DMS53 (cell line): ENCODE data around the gene RPS6KB2.
"Not testable (repeated sequence)": the region's sequence is repeated elsewhere in the genome, so short reads cannot be mapped to it uniquely, and the experiment has no call there.

Source experiments
- DNase-seq: peaks from one replicate; lab custom pipeline; 2025; lab: John Stamatoyannopoulos, UW

RPS6KB2 gene

GRCh38 chr11:67466962-67467771 lies 38.9 kb downstream of the RPS6KB2 start:
- no peak for DNase-seq

DNA sequence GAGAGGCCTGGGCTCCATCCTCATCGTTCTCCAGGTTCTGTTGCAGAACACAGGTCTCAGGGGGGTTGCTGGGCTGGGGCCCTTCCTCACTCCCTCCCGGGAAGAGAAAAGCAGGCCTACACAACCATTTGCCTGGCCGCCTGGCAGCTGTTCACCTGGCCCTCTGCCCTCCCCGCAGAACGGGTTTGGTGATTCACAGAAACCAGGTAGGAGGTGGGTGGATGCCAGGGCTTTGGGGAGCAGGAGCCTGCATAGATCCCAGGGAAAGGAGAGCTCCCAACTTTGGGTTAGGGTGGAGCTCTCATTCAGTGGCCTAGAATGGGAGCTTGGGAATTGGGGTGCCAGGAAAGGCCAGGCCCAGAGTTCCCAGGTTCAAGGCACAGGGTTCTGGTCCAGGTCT lies 39.8 kb downstream of the RPS6KB2 start:
- peak; percentile 89 for DNase-seq

DNA sequence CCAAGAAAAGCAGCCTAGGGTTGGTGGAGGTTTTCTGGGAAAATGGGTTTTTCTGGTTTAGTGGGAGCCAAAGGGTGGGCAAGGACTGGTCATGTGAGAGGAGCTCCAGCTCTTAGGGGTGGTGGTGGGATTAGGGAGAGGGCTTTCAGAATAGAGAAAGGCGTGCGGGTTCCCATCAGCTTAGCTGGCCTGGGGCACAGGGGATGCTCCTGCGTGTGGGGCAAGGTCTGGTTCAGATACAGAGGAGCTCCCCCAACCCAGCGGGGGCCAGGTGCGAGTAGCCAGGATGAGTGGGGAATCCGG lies 40.1 kb downstream of the RPS6KB2 start:
- no peak for DNase-seq

DNA sequence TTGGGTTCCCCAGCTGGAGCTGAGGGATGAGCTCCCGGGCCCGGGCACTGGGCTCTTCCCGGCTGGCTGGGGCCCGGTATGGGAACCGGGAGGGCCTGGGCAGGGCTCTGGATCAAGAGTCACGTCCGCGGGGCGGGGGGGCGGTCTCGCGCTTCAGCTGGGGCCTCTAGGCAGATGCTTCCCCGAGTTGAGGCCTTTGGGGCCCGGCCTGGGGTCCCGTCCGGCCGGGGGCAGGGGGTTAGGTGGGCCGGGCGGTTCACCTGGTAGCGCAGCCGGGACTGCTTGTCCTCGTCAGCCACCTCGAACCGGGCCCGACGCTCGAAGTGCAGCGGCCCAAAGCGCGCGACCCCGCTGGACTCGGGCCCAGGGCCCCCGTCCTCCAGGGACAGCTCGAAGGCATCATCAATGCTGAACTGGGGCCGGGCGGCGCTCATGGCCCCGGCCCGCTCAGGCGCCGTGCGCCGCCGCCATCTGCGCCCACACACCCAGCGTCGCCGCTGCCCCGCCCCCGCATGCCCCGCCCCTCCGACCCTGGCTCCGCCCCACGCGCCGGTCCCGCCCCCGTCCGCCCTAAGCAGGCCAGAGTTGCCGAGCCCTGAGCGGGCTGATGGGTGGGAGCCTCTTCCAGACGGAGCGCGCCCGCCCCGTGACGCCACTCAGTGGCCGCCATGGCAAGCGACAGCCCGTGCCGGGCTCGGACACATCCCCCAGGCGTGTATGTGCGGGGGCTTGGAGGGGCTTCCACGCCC lies 40.6 kb downstream of the RPS6KB2 start, which contains the start of gene TMEM134:
TSS of gene TMEM134 (minus strand) at position 493 of the 749 bp plus-strand sequence. CDS start at position 434, 59 bp downstream.
- DNase-seq, result peak; percentile 98

GRCh38 chr11:67469508-67469811 lies 41.2 kb downstream of the RPS6KB2 start:
- no peak for DNase-seq

DNA sequence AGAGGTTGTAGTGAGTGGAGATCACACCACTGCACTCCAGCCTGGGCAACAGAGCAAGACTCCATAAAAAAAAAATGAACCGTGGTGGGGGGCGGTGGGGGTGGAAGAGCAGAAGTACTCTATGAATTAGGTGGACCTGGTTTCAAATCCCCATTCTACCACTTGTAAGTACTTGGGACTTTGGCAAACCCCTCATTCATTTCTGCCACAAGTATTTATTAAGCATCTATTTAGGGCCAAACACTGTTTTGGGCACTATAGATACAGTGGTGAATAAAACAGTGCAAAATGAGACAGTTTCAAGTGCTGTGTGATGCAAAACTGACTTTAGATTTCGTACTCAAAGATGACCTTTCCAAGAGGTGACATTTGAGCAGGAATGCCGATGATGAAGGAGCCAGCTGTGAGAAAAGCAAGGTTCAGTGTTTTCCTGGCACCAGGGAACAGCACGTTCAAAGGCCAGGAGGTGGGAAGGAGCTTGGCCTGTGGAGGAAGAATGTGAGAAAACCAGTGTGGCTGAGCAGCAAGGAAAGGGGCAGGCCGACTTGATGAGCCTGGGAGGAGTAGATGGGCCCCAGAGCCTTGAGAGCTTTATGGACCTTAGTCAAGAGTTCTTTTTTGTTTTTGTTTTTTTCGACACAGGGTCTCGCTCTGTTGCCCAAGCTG lies 42.2 kb downstream of the RPS6KB2 start:
- DNase-seq, result no peak

- DNase-seq, result no peak
Observed at GRCh38 chr11:67472882-67473281, 44.6 kb downstream of the RPS6KB2 start.

GRCh38 chr11:67476692-67477091 lies 48.4 kb downstream of the RPS6KB2 start:
- DNase-seq, result not testable (repeated sequence)

DNA sequence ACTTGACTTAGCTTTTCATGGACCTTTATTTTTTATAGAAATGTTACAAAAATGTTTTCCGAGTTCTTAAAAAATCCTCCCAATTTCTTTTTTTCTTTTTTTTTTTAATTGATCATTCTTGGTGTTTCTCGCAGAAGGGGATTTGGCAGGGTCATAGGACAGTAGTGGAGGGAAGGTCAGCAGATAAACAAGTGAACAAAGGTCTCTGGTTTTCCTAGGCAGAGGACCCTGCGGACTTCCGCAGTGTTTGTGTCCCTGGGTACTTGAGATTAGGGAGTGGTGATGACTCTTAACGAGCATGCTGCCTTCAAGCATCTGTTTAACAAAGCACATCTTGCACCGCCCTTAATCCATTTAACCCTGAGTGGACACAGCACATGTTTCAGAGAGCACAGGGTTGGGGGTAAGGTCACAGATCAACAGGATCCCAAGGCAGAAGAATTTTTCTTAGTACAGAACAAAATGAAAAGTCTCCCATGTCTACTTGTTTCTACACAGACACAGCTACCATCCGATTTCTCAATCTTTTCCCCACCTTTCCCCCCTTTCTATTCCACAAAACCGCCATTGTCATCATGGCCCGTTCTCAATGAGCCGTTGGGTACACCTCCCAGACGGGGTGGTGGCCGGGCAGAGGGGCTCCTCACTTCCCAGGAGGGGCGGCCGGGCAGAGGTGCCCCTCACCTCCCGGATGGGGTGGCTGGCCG lies 49.2 kb downstream of the RPS6KB2 start:
- DNase-seq, result not testable (repeated sequence)

DNA sequence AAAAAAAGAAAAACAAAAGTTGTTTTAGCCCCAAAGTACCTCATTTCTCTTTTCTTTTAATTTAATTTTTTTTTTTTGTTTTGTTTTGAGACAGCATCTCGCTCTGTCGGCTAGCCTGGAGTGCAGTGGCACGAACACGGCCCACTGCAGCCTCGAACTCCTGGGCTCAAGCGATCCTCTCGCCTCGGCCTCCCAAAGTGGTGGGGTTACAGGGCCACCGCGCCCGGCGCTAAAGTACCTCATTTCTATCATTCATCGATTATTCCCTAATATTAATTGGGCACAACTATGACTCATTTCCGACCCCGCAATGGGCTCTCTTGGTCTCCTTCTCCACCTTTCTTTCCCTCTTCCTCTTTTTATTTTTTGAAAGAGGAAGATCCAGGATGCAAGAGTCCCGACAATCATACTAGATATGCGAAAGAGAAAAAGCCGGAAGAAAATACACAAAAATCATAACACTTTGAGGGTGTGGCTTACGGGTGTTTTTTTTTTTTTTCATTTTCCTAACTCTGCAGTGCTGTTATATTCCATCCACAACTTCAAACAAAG lies 54.1 kb downstream of the RPS6KB2 start:
- peak; percentile 91 for DNase-seq

- peak; percentile 100 for DNase-seq
Observed at GRCh38 chr11:67482827-67483798, 54.8 kb downstream of the RPS6KB2 start, which contains the start of gene AIP. AIP (plus strand) TSS chr11:67483026; CDS start chr11:67483159, 133 bp downstream.

- no peak for DNase-seq
Observed at GRCh38 chr11:67483831-67484665, 55.8 kb downstream of the RPS6KB2 start.

GRCh38 chr11:67484847-67485311 lies 56.6 kb downstream of the RPS6KB2 start:
- no peak for DNase-seq
